Neuronal stem cell (in vitro differentiated cells): ENCODE data around the gene UNC45A.

Source experiments
- DNase-seq: peaks from one replicate; pipeline ENCODE4 v3.0.0-alpha.2; 2013; ENCODE audit warnings: low spot score
- H2AFZ ChIP-seq: one replicate; pipeline ENCODE4 v1.6.1; 2013; ENCODE audit warnings: mild to moderate bottlenecking, low read length, inconsistent platforms
- H2AK5ac ChIP-seq: 2 replicates; pipeline ENCODE4 v1.6.1; 2013; ENCODE audit warnings: low read depth, mild to moderate bottlenecking, inconsistent platforms, low read length, moderate library complexity, mixed read lengths
- H2BK120ac ChIP-seq: 2 replicates; pipeline ENCODE4 v1.6.1; 2013; ENCODE audit warnings: low read depth, mild to moderate bottlenecking, inconsistent platforms, low read length, moderate library complexity, mixed read lengths
- H2BK12ac ChIP-seq: one replicate; pipeline ENCODE4 v1.6.1; 2013; ENCODE audit warnings: low read length, inconsistent platforms
- H2BK15ac ChIP-seq: 2 replicates; pipeline ENCODE4 v1.6.1; 2013; ENCODE audit warnings: mild to moderate bottlenecking, low read length, inconsistent platforms, mixed read lengths
- H2BK5ac ChIP-seq: one replicate; pipeline ENCODE4 v1.6.1; 2013; ENCODE audit warnings: inconsistent platforms, mild to moderate bottlenecking, low read length, moderate library complexity
- H3K14ac ChIP-seq: one replicate; pipeline ENCODE4 v1.6.1; 2013; ENCODE audit warnings: low read length, inconsistent platforms
- H3K18ac ChIP-seq: 2 replicates; pipeline ENCODE4 v1.6.1; 2013; ENCODE audit warnings: low read length, inconsistent platforms
- H3K23ac ChIP-seq: 2 replicates; pipeline ENCODE4 v1.6.1; 2013; ENCODE audit warnings: low read depth, mild to moderate bottlenecking, mixed read lengths, low read length, inconsistent platforms; ENCODE audit not compliant: poor library complexity
- H3K27ac ChIP-seq: replicated peaks from 3 replicates; pipeline ENCODE4 v1.5.1; 2013; ENCODE audit warnings: low read length, inconsistent platforms
- H3K27me3 ChIP-seq, 3 experiments: 2 replicates each; pipeline ENCODE4 v1.6.1; 2013; ENCODE audit warnings: low read length in 3 of 3, mild to moderate bottlenecking in 2 of 3, inconsistent platforms in 1 of 3, low read depth in 1 of 3, mixed read lengths in 1 of 3, moderate library complexity in 1 of 3; ENCODE audit not compliant: control insufficient read depth in 3 of 3, insufficient read depth in 3 of 3
- H3K36me3 ChIP-seq, 2 donors: replicated peaks in 1 of 2; 2 replicates each; pipeline ENCODE4 v1.6.1; 2013; ENCODE audit warnings: low read length in 2 of 2; ENCODE audit not compliant: control insufficient read depth in 2 of 2, insufficient read depth in 2 of 2
- H3K4ac ChIP-seq: 2 replicates; pipeline ENCODE4 v1.6.1; 2013; ENCODE audit warnings: inconsistent platforms, mild to moderate bottlenecking, low read length, moderate library complexity
- H3K4me1 ChIP-seq, 2 donors: 1 replicate in 1 of 2; 2 replicates in 1 of 2; pipeline ENCODE4 v1.6.1; 2013; ENCODE audit warnings: low read length in 2 of 2, low read depth in 1 of 2; ENCODE audit not compliant: control insufficient read depth in 2 of 2, insufficient read depth in 1 of 2
- H3K4me2 ChIP-seq: one replicate; pipeline ENCODE4 v1.6.1; 2013; ENCODE audit warnings: mild to moderate bottlenecking, low read length, inconsistent platforms; ENCODE audit not compliant: insufficient read depth, poor library complexity, severe bottlenecking
- H3K4me3 ChIP-seq, 2 donors: 2 replicates each; pipeline ENCODE4 v1.5.1; 2013; ENCODE audit warnings: low read length in 2 of 2, mild to moderate bottlenecking in 2 of 2, inconsistent platforms in 1 of 2, moderate library complexity in 1 of 2
- H3K79me1 ChIP-seq: one replicate; pipeline ENCODE4 v1.6.1; 2013; ENCODE audit warnings: low read depth, mild to moderate bottlenecking, inconsistent platforms, low read length, moderate library complexity
- H3K9ac ChIP-seq: one replicate; pipeline ENCODE4 v1.6.1; 2013; ENCODE audit warnings: mild to moderate bottlenecking, low read depth, low read length, inconsistent platforms; ENCODE audit not compliant: poor library complexity
- H3K9me3 ChIP-seq, 2 donors: replicated peaks in 1 of 2; 2 replicates each; pipeline versions ENCODE3 to v1.6.1; 2013; ENCODE audit warnings: low read length in 2 of 2, mild to moderate bottlenecking in 2 of 2, inconsistent platforms in 1 of 2, low read depth in 1 of 2, mixed read lengths in 1 of 2, moderate library complexity in 1 of 2; ENCODE audit not compliant: control insufficient read depth in 2 of 2, insufficient read depth in 1 of 2
- H4K8ac ChIP-seq: one replicate; pipeline ENCODE4 v1.6.1; 2013; ENCODE audit warnings: low read depth, mild to moderate bottlenecking, inconsistent platforms, low read length, moderate library complexity
- H4K91ac ChIP-seq: one replicate; pipeline ENCODE4 v1.6.1; 2013; ENCODE audit warnings: low read length, low read depth, mild to moderate bottlenecking, inconsistent platforms; ENCODE audit not compliant: poor library complexity
- WGBS, 2 donors: extraction: QIAGEN DNeasy Blood & Tissue Kit; methylation state at CpG; one replicate each; pipeline ENCODE4 v1.1.7; 2013; ENCODE audit warnings: missing lambda C conversion rate in 2 of 2, mixed read lengths in 1 of 2; ENCODE audit not compliant: insufficient read length in 2 of 2, insufficient replicate concordance in 1 of 2; ENCODE audit errors: extremely low coverage in 2 of 2; 5-methylcytosine and 5-hydroxymethylcytosine counted together

UNC45A gene

DNA sequence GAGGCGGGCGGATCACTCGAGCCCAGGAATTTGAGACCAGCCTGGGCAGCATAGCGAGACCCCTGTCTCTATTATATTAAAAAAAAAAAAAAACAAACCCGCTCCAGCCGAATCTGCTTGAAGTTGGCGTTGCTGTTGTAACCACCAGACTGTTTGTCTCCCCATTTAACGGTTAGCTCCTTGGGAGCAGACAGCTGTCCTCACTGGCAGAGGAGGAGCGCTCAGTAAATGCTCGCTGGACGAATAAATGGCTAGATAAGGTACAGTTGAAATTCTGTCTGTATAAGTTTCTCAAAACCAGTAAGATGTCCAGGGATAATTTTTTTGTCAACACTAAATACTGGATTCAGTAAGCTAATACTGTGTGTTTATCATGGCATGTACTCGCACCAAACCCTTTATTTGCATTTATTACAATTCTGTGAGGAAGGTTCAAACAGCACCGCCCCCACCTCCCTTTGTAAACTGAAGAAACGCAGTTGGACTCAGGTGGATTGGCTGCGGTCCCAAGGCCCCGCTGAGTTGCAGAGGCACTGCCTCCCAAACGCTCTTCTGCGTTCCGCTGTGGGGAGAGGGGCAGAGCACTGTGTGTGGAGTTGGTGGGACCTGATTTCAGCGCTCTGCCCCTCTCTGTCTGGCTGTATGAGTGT lies 20.7 kb downstream of the UNC45A start:
- H2BK12ac ChIP-seq, result no peak overlapping the region
- H4K8ac ChIP-seq, result no peak overlapping the region
- H4K91ac ChIP-seq, result no peak overlapping the region
- peak overlapping the region; percentile 96 for H3K18ac ChIP-seq
- H2AFZ ChIP-seq, result peak overlapping the region; percentile 71
- peaks cover 10% of the 10 kb centered on the region for H3K79me1 ChIP-seq
- no peak overlapping the region for H2BK120ac ChIP-seq
- peak overlapping the region; percentile 95 for H2BK5ac ChIP-seq
- peak overlapping the region; percentile 82 for H2AK5ac ChIP-seq
- no CpG with 5 or more reads among the region's 20 CpGs for WGBS, 2 donors
- peak overlapping the region; percentile 1 for H3K23ac ChIP-seq
- H3K4me2 ChIP-seq, result peak overlapping the region; percentile 86
- H3K4ac ChIP-seq, result no peak overlapping the region
- H3K27ac ChIP-seq, result no peak overlapping the region
- no peak overlapping the region for H3K14ac ChIP-seq
- peaks cover 0 to 4% (median 0%) of the 10 kb centered on the region in 3 experiments for H3K27me3 ChIP-seq
- no peak for DNase-seq
- peaks cover 26 to 43% of the 10 kb centered on the region in 2 donors for H3K36me3 ChIP-seq
- no peak overlapping the region for H3K9ac ChIP-seq
- H3K4me1 ChIP-seq, result peaks cover 0 to 10% of the 10 kb centered on the region in 2 donors
- peak overlapping the region in 1 of 2 donors; percentile 50 for H3K4me3 ChIP-seq
- H3K9me3 ChIP-seq, result peaks cover 0 to 1% of the 10 kb centered on the region in 2 donors
- H2BK15ac ChIP-seq, result no peak overlapping the region

DNA sequence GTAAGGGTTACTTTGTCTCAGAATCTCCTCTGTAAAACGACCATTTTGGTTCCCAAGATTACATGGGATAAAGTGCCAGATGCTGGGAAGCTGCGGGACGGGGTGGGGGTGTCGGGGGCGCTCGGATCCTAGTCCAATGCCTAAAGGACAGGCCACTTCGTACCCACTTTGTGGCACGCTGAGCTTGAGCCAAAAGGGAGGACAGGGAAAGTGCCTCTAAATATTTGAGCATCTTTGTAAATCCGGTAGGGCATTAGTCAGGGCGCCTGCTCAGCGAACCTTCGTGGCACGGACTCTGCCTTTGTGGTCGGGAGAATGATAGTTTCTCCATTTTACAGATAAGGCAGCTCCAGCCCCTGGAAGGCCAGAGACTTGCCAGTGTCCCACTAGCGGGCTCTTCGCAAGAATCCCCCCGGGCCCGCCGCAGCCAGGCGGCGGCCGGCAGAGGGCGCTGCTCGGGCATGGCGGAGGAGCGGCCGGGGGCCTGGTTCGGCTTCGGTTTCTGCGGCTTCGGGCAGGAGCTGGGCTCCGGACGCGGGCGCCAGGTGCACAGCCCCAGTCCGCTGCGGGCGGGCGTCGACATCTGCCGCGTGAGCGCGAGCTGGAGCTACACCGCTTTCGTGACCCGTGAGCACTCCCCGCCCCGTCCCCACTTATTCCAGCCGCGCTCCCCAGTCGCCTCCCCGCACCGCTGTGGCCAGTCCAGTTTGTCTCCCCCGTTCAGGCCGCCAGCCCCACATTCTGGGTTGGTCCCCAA lies 21.4 kb downstream of the UNC45A start:
- no peak overlapping the region for H2BK5ac ChIP-seq
- peaks cover 0 to 4% (median 0%) of the 10 kb centered on the region in 3 experiments for H3K27me3 ChIP-seq

DNA sequence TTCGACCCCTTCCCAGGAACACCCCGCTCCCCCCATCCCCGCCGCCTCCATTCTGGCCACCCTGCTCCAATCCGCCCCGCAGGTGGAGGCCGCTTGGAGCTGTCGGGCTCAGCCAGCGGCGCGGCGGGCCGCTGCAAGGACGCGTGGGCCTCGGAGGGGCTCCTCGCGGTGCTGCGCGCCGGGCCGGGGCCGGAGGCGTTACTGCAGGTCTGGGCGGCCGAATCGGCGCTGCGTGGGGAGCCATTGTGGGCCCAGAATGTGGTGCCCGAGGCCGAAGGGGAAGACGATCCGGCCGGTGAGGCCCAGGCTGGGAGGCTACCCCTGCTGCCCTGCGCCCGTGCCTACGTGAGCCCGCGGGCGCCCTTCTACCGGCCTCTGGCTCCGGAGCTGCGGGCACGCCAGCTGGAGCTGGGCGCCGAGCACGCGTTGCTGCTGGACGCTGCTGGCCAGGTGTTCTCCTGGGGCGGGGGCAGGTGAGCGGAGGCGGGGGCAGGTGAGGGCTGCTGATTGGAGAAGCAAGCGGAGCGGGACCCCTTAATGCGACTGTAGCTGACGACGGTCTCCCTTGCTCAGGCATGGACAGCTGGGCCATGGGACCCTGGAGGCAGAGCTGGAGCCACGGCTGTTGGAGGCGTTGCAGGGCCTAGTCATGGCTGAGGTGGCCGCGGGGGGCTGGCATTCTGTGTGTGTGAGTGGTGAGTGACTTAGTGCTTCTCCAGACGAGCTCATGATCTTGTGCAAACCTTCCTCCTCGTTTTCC lies 22.1 kb downstream of the UNC45A start:
- DNase-seq, result peak; percentile 32
- H3K79me1 ChIP-seq, result peaks cover 10% of the 10 kb centered on the region
- peaks cover 0 to 10% of the 10 kb centered on the region in 2 donors for H3K4me1 ChIP-seq
- H4K8ac ChIP-seq, result peak overlapping the region; percentile 82
- no peak overlapping the region for H4K91ac ChIP-seq
- peaks cover 28 to 43% of the 10 kb centered on the region in 2 donors for H3K36me3 ChIP-seq
- peaks cover 0 to 1% of the 10 kb centered on the region in 2 donors for H3K9me3 ChIP-seq
- no peak overlapping the region for H2BK12ac ChIP-seq
- H3K4ac ChIP-seq, result no peak overlapping the region
- H3K4me3 ChIP-seq, result peak overlapping the region; percentile 9 to 86
- H3K23ac ChIP-seq, result peak overlapping the region; percentile 89
- peak overlapping the region; percentile 97 for H3K18ac ChIP-seq
- no peak overlapping the region for H3K27ac ChIP-seq
- H3K9ac ChIP-seq, result peak overlapping the region; percentile 95
- H3K4me2 ChIP-seq, result peak overlapping the region; percentile 90
- peak overlapping the region; percentile 71 for H2AFZ ChIP-seq
- H2AK5ac ChIP-seq, result peak overlapping the region; percentile 91
- H2BK120ac ChIP-seq, result no peak overlapping the region
- H3K14ac ChIP-seq, result peak overlapping the region; percentile 9
- H2BK5ac ChIP-seq, result peak overlapping the region; percentile 48
- peak overlapping the region; percentile 85 for H2BK15ac ChIP-seq
- peaks cover 0 to 4% (median 0%) of the 10 kb centered on the region in 3 experiments for H3K27me3 ChIP-seq
- WGBS, 2 donors, result no CpG with 5 or more reads among the region's 63 CpGs

More for the DNA sequence above, 21.4 kb downstream of the UNC45A start:
- peak overlapping the region; percentile 85 for H2BK15ac ChIP-seq
- DNase-seq, result peak; percentile 81
- WGBS, 2 donors, result no CpG with 5 or more reads among the region's 56 CpGs
- peak overlapping the region; percentile 95 for H3K9ac ChIP-seq
- peak overlapping the region; percentile 91 for H2AK5ac ChIP-seq
- H3K9me3 ChIP-seq, result peaks cover 0 to 1% of the 10 kb centered on the region in 2 donors
- H3K4me3 ChIP-seq, result peak overlapping the region; percentile 31 to 86
- H3K79me1 ChIP-seq, result peaks cover 10% of the 10 kb centered on the region
- H2AFZ ChIP-seq, result peak overlapping the region; percentile 71
- H3K23ac ChIP-seq, result peak overlapping the region; percentile 1
- no peak overlapping the region for H2BK120ac ChIP-seq
- H4K91ac ChIP-seq, result no peak overlapping the region
- H3K36me3 ChIP-seq, result peaks cover 29 to 43% of the 10 kb centered on the region in 2 donors
- no peak overlapping the region for H3K14ac ChIP-seq
- no peak overlapping the region for H4K8ac ChIP-seq
- no peak overlapping the region for H3K27ac ChIP-seq
- peaks cover 0 to 10% of the 10 kb centered on the region in 2 donors for H3K4me1 ChIP-seq
- peak overlapping the region; percentile 97 for H3K18ac ChIP-seq
- H3K4me2 ChIP-seq, result peak overlapping the region; percentile 90
- H3K4ac ChIP-seq, result no peak overlapping the region
- H2BK12ac ChIP-seq, result no peak overlapping the region
